Stimulated activated CD4-positive, alpha-beta T cell treated with anti-CD3 and anti-CD28 coated beads, Interleukin-4, amount 100 ng/mL, for 1 hour (primary cell): Measurements from ENCODE around the gene RUNX1.

Experiments
- DNase-seq: peaks from one replicate; pipeline ENCODE4 v3.0.0-alpha.2; 2020

RUNX1 gene

GRCh38 chr21:34871026-34871908 lies 177.8 kb downstream of the RUNX1 start:
- DNase-seq, result no peak

DNA sequence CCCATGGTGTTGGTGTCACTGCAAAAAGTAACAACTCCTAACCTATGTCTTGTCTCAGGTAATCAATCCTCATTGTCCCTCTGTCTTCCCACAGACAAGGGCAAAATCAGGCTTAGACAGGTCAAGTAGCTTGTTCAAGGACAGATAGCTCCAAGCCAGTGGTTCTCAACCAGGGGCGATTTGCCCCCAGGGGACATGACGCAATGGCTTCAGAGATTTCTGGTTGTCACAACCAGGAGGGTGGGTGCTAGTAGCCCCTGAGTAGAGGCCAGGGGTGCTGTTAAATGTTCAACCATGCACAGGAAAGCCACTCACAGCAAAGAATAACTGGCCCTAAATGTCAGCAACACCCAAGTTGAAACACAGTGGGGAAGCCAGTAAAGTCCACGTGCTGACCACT lies 178.9 kb downstream of the RUNX1 start:
- no peak for DNase-seq

DNA sequence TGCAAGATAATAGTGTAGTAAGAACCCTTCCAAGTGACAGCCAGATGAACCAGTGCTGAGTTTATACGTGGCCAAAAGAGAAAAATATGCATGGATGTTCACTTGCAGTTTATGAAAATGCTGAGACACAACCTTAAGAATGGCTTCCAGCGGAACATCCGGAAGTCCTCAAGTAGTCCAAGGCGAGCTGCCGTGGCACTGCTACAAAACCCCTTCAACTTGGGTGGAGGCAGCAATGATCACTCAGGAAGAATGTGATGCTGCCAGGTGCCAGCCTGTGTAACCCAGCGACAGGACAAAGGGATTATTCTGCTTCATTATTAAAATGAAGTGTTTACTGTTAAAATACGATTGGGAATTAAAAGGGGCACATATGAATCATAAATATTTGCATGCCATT lies 179.6 kb downstream of the RUNX1 start:
- no peak for DNase-seq

- DNase-seq, result no peak
Observed at GRCh38 chr21:34867785-34868184, 181.3 kb downstream of the RUNX1 start.

- peak; percentile 53 for DNase-seq
Observed at GRCh38 chr21:34865400-34866241, 183.5 kb downstream of the RUNX1 start.

DNA sequence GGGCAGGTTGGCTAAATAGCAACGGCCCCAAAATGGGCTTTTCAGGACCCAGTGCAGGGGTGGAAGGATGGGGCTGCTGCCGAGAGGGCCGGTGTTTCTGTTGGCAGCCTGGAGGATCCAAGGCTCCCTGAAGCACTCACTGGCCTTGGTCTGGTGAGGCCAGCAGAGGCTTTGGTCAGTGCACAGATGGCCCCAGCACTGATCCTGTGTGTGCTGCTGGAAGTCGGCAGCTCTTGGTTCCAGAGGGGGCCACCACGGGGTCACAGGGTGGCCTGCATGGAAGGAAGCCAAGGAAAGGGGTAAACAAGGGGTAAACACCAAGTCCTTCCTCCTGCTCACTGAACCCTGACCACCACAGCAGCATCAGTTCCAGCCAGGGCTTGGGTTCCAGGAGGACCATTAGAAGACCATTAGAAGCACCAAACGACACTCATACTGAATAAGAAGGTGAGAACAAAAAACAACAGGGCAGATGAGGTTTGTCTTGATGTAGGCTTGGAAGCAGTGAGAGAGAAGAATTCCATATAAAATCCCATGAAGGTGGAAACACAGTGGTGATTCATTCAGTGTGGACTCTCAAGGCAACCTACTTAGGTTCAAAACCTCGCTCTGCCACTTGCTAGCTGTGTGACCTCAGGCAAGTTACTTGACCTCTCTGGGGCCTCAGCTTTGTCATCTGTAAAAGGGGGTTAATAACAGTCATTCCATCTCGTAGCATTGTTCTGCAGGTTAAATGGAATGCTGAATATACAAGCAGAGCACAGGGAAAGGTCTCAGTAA lies 184.5 kb downstream of the RUNX1 start:
- DNase-seq, result no peak

DNA sequence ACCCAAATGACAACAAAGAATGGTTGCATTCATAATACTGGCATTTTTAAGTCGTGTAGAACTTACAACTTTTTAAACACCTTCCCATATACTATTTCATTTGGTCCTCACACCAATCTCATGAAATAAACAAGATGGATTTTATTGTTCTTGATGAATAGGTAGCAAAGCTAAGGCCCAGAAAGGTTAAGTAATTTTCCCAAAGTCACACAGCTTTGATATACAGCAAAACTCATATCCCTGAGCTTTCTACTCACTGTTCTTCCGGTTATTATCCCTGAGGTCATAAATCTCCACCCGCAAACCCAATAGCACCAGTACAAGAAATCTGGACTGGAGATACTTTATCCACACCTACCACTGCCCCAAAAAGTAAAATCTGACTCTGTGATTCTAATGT lies 186.2 kb downstream of the RUNX1 start:
- no peak for DNase-seq

GRCh38 chr21:34861258-34861657 lies 187.8 kb downstream of the RUNX1 start:
- DNase-seq, result no peak

- DNase-seq, result no peak
Observed at GRCh38 chr21:34859976-34860653, 189.0 kb downstream of the RUNX1 start.

GRCh38 chr21:34858559-34858958 lies 190.5 kb downstream of the RUNX1 start:
- DNase-seq, result no peak

- DNase-seq, result no peak
Observed at GRCh38 chr21:34857874-34858273, 191.2 kb downstream of the RUNX1 start.

DNA sequence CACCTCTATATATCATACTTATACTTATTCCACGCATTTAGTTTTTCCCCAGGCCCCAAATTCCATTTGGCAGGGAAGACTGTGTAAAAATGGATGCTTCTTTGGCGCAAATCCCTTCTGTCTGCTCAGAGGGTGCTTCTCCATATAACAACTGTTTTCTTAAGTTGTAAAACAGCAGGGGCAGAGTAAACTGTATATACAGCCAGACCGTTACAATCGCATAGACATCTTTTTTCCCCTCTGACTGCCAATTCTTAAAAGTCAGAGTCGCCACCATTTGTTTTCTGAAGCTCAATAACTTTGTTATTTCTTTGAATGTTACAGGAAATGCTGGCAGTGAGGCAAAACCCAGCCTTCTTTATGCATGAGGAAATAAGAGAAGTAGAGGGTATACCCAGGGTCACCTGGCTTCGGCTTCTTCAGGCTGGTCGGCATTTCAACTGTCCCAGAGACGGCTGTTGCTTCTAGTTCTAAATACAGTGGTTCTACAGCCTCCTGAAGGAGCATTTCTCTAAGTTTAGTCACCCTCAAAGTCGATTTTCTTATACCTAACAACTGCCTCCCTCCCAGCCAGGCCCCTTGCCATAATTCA lies 191.9 kb downstream of the RUNX1 start:
- DNase-seq, result no peak

- DNase-seq, result no peak
Observed at GRCh38 chr21:34852448-34852847, 196.7 kb downstream of the RUNX1 start.

- DNase-seq, result no peak
Observed at GRCh38 chr21:34850166-34850690, 198.9 kb downstream of the RUNX1 start.

GRCh38 chr21:34846601-34847112 lies 202.4 kb downstream of the RUNX1 start:
- DNase-seq, result no peak

- DNase-seq, result no peak
Observed at GRCh38 chr21:34845521-34846451, 203.3 kb downstream of the RUNX1 start.

DNA sequence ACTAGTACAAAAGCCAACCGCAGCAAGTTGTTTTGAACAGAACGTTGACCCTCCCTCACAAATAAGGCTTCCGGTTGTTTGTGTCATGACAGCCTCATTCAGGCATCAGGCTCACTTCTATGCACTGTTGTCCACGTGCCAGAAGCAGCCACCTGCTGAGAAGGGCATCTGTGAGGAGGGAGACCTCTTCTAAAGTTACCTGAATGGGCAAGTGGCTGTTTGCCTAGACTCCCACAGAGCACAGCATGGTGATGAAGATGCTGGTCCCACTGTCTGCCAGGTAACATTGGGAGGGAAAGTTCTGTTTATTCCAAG lies 204.2 kb downstream of the RUNX1 start:
- no peak for DNase-seq

DNA sequence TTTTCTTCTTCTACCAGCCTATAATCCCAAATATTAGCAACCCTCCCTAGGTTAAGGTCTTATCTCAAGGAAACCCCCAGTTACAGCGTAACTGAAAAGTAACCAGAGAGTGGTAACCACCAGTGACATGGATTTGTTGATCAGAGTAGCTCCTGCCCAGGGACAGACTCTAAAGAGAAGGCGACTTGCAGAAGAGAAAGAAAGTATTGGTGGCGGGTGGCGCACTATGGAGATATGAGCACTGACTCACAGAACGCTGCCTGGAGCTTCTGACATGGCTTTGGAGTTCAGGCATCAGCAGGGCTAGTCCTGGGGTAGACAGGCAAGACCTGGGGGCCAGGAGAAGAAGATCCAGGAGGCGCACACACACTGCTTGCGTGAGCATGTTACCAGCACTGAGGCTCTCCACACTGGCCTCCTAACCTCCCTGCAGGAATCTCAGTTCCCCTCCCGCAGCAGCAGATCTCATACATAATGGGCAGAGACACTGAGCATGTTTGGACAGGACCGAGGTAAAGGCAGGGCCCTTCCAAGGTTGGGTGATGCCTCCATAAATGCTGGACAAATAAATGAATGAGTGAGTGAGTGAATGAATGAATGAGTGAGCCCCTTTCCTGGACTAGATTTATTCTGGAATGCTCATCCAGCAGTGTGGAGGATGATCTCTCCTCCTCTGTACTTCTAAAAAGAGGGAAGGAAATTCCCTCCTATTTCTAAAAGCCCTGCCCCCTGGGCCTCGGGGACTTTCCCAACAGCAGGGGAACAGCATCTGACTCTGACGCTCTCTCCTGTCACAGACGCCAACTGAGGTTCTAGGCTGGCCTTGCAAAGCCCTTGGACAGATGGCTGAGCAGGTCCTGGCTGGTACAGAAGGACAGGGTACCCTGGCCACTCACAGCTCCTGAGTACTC lies 204.8 kb downstream of the RUNX1 start:
- no peak for DNase-seq

DNA sequence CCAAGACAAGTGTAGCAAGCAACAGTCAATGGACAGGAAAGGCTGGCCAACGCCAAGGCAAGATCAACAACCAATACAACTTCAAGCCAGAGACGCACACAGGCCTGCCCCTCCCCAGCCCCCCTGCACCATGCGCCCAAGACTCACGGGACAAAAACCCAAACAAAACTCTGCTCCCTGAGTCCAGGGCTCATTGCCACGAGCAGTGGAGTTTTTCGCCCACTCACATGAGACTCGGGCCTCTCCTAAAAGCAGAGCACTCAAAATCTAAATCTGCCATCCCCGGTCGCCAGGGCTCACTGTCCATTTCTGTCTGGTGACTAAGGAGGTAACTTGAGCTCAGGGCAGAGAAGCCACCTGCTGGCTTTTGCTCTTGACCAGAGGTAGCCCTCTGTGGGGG lies 205.5 kb downstream of the RUNX1 start:
- no peak for DNase-seq

DNA sequence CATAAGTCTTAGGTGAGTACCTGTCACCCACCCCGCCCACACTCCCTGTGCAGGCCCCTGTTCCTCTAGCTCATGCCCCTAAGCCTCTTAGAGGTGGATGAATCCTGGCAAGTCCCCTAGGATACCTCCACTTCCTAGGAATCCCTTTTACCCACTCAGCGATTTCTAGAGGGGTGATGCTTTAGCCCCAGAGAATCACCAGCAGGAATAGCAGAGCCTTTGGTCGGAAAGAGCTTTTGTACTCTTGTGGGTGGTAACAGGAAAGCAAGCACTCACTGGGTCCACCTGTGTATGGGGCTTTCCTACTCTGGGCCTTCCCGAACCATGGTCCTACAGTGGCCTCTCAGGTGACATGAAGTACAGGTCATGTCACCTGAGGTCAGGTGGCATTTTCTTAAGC lies 207.9 kb downstream of the RUNX1 start:
- DNase-seq, result no peak
